Stimulated activated CD8-positive, alpha-beta memory T cell treated with anti-CD3 and anti-CD28 coated beads, Interleukin-4, amount 100 ng/mL, for 4 hours (primary cell): ENCODE results near the gene KIF4A.
"Not testable (repeated sequence)": the region's sequence is repeated elsewhere in the genome, so short reads cannot be mapped to it uniquely, and the experiment has no call there.

Source experiments
- DNase-seq, 2 donors: peaks; one replicate each; pipeline ENCODE4 v3.0.0-alpha.2; 2020; ENCODE audit warnings: low read depth in 2 of 2, low spot score in 1 of 2

Gene KIF4A

DNA sequence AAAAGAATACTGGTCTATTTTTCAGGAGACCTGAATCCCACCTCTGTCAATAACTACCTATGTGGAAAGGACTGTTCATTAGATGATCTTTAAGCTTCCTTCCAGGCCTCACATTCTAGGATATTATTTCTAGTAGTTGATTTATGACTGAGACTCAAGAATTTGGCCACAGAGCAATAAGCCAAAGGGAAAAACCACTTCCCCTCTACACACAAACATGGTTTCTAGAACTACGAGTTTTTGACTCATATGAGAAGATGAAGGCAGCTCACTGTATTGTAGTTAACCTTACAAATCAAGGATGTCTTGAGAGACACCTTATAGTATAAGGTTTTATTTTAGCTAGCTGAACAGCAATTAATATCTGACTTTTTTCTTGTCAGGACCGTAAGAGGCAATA lies 96.3 kb downstream of the KIF4A start:
- DNase-seq = no peak

DNA sequence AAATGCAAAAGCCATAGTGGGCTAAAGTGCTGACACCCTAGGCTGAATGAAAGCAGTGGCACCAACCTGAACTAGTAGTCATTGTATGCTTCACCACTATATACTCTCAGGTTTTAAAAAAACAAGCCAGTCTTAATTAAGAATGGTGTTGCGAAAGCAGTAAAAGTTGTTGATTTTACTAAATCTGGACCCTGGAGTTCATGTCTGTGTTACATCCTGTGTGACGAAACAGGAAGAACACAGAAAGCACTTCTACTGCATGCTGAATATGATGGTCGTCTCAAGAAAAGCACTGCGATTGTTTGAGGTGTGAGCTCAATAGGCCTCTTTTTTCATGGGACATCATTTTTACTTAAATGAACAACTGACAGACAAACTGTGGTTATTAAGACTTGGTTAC lies 109.0 kb downstream of the KIF4A start:
- no peak for DNase-seq

DNA sequence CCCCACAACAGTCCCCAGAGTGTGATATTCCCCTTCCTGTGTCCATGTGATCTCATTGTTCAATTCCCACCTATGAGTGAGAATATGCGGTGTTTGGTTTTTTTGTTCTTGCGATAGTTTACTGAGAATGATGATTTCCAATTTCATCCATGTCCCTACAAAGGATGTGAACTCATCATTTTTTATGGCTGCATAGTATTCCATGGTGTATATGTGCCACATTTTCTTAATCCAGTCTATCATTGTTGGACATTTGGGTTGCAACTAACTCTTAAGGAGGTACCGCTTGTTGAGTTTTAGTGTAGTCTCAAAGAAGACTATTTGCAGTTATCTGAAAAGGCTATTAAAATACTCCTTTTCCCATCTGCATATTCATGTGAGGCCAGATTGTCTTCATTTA lies 110.3 kb downstream of the KIF4A start:
- DNase-seq = not testable (repeated sequence)

DNA sequence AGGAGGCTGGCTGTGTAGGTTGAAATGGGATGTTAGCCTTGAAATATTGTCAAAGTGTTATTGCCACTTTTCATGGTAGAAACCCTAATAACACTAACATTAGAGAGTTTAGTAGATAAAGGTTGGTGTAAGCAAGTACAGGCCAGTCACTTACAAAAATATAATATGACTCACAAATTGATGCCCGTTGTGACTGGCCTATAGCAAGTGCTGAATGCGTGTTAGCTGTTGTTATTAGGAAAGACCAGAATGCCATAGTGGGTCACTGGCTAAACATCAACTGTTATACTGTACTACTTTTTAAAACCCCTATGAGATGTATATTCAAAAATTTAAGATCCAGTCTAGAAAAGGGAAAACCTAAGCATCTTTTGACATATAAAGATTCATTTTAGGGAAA lies 112.8 kb downstream of the KIF4A start:
- DNase-seq = no peak

DNA sequence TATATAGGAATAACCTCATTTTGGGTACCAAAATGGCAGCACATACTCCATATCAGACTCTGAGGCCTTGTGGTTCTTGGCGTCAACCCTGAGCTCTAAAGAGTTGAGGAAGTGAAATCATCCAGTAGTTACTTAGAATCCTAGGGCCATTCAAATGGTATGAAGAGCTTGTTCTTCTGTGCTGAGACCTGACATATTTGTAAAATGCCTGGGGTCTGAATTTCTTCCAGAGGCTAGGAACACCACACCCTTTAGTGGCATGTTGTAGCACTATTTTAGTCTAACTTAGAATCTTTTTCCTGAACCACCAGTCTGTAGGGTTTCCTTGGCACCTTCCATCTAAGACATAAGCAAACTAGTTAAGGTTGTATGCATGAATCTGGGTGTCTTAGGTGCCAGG lies 115.1 kb downstream of the KIF4A start:
- no peak for DNase-seq

DNA sequence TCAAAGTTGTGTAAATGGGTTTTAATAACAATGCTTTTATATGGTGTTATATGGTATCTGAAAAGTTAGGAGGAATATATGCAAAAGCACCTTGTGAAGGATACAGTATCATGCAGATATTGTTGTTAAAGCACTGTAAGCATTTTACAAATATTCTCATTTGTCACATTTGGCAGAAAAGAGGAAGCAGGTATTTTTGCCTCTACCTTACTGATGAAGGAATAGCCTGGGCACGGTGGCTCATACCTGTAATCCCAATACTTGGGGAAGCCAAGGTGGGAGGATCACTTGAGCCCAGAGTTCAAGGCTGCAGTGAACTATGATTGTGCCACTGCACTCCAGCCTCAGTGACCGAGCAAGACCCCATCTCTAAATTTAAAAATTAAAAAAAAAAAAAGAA lies 121.0 kb downstream of the KIF4A start:
- DNase-seq = no peak

DNA sequence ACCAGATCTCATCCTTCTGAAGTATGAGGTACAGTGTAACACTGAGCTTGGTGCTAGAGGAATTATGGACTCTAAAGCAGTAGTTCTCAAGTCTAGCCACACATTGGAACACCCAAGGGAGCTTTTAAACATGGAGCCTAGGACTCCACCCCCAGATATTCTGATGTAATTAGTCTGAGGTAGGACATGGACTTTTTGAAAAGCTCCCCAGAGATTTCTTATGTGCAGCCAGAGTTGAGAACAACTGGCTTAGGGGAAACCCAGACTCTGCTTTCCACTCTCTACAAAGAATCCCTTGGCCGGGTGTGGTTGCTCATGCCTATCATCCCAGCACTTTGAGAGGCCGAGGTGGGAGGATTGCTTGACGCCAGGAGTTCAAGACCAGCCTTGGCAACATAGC lies 121.6 kb downstream of the KIF4A start:
- DNase-seq = no peak

DNA sequence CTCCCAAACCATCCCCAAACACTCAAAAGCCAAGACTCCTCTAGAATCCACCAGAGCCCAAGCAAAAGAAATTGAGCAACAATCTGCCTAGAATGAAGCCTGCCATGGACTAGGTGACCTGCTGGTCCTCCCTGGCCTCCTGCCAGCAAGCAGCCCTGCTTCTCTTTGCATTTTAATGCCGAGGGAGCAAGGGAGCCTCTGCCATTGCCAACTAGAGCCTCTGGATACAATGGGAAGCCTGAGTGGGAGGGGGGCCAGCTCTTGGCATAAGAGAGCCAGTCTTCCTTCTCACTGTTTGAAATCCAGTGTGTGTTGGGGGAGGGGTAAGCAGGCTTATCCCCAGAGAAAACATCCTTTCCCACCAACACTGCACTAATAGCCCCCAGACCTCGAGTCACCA lies 131.7 kb downstream of the KIF4A start:
- DNase-seq = no peak

DNA sequence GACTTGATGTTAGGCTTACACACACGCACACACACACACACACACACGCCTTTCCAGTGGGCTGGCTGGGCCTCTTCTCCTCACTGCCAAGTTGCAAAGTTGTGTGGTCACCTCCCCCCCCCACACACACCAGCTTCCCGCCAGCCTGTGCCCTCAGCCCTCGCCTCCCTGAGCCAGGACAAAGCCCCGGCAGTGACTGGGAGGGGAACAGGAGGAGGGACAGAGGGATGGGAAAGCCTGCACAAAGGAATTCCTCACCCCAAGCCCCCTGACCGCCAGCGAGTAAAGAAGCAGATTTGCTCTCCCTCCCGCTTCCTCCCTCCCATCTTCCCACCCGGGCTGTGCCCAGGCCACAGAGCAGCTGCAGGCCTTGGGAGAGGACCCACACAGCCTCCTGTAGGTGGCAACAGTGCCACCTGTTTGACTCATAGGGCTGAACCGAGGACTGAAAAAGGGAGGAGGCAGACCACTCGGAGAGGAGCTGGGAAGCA lies 133.0 kb downstream of the KIF4A start, which contains the start of gene GDPD2:
GDPD2 (plus strand) TSS at position 464 of the 491 bp plus-strand sequence. CDS start 1,671 bp downstream, outside the sequence.
- DNase-seq = no peak

DNA sequence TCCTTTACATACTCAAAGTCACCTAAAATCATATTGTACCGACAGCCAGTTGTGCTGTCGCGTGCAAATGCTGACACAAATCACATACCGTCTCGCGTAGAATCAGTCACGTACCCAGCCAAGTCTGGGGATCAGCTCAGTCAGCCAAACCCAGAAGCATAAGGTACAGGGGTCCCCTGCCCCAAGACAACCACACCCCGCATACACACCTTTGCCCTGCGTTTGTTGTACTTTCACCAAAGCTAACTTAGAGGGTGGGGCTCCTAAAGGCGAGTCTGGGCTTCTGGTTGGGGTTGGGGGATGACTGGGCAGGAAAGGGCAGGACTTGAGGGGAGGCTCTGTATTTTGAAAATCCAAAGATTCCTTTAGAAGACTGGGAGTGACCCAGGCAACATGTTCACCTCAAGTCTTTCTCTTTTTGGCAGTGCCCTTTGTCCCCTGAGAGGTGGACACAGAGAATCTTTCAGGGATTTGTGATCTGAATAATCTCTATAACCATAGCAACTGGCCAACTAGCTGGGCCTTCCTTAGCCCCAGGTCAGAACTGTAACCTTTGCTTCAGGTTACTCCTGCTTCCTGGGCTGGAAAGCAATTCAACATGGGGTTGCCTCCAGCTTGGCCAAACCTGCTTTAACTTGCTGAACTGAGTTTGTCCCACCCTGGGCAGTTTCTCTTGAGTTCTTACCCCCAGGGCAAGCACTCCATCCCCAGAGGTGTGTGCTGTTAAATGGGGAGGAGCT lies 134.2 kb downstream of the KIF4A start:
- no peak for DNase-seq

DNA sequence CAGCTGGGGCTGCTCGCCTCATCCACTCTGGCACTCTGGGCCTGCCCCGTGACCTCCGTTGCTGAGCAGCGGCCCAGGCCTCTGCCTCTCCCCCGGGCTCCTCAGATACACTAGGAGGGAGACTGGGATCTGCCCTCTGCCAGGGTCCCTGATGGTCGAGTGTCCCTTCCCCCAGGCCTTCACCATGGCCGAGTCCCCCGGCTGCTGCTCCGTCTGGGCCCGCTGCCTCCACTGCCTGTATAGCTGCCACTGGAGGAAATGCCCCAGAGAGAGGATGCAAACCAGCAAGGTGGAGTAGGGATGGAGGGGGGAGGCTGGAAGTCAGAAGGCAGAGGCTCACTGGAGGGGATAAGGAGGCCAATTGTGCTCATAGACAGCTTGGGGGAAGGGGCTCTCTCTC lies 134.9 kb downstream of the KIF4A start:
- DNase-seq = no peak

DNA sequence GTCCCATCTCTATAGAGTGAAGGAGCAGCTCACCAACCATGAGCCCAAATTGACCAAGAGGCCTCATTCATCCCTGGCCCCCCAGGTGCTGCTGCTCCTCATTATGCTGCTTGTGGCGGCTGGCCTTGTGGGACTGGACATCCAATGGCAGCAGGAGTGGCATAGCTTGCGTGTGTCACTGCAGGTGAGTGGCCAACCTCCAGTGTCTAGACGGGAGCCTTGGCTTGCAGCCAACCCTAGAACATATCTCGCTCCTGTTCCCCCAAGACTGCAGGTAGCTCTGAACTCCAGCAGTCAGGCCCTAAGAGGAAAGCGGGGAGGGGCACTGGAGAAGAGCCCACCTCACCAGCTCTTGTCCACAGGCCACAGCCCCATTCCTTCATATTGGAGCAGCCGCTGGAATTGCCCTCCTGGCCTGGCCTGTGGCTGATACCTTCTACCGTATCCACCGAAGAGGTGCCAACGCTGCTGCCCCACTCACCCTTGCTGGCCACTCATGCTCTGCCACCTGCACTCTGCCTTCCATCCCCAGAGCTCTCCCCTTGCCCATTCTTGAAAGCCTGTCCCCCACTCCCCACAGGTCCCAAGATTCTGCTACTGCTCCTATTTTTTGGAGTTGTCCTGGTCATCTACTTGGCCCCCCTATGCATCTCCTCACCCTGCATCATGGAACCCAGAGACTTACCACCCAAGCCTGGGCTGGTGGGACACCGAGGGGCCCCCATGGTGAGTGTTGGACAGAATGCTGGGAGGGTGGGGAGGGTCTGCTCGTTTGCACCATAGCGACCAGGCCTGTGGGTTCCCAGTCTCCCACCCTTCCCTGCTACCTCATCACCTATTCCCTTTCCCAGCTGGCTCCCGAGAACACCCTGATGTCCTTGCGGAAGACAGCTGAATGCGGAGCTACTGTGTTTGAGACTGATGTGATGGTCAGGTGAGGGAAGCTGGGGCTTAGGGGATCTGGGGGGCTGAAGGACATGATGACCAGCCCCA lies 136.7 kb downstream of the KIF4A start:
- DNase-seq = no peak

DNA sequence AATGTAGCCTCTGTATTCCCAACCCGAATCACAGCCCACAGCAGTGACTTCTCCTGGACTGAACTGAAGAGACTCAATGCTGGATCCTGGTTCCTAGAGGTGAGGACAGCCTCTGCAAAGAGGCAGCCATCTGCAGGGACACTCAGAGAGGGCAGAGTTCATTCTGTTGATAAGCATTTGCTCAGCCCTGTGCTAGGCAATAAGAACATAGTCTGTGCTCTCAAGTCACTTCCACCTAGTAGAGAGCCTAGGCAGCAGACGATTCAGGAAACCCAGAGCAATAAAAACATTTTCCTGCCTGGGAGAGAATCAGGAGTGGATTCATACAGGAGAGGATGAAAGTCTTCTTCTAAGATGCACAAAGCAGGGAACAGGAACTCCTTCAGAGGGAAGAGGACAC lies 137.5 kb downstream of the KIF4A start:
- no peak for DNase-seq

DNA sequence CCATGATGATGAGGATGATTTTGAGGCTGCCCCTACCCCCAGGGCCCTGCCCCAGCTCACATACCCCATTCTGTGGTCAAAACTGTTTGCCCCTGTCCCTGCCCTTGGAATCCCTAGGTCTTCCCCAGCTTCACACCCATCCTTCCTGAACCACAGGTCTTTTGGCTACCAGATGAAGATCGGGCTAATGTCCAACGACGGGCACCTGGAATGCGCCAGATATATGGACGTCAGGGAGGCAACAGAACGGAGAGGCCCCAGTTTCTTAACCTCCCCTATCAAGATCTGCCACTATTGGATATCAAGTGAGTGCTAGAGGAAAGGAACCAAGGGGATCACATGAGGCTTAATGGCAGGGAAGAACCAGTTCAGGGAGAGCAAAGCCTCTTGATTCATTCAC lies 139.9 kb downstream of the KIF4A start:
- no peak for DNase-seq

DNA sequence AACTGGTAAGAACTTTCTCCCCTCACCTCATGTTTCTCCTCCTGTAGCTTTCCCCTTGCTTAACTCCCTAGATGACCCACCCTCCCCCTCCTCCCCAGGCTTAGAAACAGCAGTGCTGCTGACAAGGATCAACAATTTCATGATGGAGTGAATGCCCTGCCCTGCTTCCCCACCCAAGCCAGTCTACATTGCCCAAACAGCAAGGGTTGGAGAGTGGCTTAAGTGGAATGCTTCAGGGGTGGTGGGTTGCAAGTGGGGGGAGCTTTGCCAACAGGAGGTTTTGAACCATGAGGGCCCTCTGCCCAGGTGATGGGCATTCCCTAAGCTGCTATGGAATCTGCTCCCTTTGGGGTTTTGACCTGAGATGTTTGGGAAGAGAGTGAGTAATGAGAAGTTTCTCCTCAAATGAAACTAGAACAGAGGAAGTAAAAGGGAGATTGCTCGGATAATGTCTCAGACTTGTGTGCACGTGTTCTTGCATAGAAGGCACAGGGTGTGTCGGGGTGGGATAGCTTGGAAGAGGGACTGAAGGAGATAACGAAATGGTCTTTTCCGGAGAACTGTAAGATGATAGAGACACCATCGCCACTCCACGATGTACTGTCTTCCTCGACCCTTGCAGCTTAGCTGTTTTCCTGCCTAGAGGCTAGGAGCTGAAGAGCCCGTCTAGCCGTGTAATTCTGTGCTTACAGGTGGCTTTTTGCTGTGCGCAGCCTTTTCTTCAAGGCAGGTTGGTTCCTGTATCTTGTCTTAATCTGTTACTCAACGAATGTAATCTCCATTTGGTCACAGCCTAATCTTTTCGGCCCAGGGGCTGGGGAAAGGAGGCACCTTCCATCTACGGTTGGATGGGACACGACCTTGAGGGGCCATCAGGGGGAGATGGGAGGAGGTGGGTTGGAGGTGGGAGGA lies 143.3 kb downstream of the KIF4A start:
- no peak for DNase-seq

DNA sequence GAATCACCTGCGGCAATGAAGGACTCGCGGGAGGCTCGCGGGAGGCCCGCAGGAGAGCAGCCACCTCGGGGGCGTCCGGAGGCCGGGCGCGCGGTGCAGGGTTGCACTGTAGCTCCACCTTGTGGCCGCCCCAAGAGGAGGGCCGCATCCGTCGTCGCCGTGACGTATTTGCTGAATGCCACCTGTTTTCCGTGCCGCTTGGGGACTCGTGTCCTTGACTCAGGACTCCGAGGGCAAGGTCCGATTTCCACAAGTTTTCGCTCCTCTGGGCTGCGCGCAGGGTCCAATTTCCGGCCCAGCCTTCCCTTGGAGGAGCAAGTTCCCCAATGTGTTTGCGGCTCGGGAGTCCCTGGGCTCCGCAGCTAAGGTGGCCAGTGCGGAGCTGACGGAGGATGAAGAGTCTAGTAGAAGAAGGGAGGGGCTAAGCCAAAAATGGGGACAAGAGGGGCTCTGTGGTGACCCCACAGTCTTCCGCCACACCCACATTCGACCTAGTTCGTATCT lies 144.0 kb downstream of the KIF4A start:
- DNase-seq = peak; percentile 41 to 44

DNA sequence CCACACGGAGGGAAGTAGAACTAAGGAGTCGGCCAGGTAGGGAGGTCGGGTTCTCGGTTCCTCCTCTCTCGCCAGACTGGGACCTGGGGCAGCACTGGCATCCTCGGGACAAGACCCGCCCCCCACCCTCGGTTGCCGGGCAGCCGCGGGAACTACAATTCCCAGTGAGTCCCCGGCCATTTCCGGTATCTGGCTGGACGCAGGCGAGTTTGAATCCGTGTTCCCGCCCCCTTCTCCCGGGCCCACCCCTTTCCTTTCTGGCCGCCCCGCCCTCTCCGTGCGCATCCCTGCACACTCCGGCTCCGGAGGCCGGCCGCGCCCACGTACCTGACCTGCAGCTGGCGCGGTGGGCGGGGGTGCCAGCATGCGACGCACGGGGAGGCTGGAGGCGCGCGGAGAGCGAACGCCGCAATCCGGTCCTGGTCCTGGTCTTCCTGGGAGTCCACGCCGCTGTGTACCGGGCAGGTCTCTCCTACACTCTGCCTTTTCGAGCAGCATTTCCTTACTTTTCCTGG lies 144.5 kb downstream of the KIF4A start:
- DNase-seq = peak in 1 of 2 donors; percentile 37

DNA sequence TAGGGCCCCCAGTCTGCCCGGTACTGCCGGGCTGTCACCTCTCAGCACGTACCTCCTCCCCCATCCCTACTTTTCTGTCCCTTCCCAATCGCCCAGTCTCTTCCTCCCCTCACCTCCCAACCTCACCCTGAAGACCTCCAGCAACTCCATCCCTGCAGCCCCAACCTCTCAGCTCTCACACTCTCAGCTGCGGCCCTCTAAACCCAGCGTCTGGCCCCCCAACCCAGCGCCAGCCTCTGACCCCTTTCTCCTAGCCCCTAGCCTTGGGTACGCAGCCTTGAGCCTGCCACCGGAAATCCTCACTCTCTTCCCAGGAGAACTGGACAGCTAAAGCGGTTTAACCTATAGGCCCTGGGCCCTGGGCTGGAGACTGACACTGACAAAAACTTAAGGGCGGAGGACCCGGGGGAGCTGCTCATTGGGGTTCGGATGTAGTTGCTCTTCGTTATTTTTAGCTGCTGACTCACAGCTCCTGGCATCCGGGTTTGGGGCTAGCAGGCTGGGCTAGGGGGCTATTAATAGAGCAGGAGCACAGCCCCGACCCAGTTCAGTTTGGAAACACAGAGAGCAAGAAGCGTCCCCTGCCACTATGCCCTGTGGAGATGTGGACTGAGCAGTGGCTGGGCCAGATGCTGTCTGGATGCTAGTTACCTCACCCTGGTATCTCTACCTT lies 145.1 kb downstream of the KIF4A start:
- no peak for DNase-seq

DNA sequence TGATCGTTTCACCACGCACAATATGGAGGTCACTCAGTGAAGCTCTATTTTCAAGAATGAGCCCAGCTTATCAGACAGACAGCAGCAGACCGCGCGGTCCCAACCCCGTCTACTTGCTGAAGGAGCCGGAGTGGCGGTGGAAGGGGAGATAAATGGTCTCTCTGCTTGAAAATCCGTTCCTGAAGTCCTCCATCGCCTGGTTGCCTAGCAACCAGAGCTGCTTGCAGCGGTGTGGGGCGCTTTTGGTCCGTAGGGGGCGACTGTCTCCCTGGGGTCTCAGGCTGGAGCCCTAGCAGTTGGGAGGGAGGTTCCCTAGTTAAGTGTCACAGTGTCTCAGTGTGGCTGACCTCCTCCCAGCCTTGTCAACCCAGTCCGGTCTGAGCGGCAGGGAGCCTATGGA lies 146.4 kb downstream of the KIF4A start:
- DNase-seq = no peak

DNA sequence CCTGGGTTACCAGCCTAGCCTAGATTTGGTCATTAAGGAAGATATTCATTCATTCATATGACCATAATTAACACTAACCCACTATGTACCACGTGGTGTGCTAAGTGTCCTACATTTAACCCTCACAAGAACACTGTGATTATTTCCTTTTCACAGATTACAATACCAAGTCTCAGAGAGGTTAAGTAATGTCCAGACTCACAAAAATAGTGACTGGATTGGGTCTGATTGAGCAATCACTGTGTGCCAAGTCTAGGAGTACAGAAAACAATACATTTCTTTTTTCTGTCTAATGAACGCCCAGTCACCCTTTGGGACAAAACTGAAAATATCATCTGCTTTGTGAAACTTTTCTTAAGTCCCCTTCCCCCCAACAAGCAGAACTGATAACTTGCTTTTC lies 147.1 kb downstream of the KIF4A start:
- DNase-seq = no peak
